ENCODE measurements around the gene HYCC1. TPM values are rescaled to one million over a fixed set of nuclear protein-coding genes. Genes with fewer than 3 reads are reported as not detected.

Gene HYCC1
- total and polyA plus RNA-seq, 9 of the 15 experiments (the other 6 are each of a cell fraction or from before 2014, with no cell fraction given): 11.2 to 40.6 (median 37.9) TPM

DNA sequence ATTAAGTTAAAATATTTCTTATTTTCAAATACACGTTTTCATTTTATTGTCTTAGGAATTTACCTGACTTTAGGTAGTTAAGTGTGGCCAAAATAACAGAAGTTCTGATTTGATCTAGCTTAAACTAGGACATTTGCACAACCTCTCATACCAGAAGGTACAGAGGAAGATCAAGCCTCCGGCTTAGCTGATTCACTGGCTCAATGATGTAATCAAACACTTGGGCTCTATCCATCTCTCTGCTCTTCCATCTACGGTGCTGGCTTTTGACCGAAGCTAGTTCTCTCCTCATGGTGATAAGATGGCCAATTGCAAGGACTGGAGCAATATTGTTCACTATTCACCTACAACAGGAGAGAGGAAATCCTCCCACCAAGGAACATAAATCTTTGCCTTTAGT lies 12.2 kb upstream of the HYCC1 start (continued):
- TF ChIP-seq, protein P1, sequence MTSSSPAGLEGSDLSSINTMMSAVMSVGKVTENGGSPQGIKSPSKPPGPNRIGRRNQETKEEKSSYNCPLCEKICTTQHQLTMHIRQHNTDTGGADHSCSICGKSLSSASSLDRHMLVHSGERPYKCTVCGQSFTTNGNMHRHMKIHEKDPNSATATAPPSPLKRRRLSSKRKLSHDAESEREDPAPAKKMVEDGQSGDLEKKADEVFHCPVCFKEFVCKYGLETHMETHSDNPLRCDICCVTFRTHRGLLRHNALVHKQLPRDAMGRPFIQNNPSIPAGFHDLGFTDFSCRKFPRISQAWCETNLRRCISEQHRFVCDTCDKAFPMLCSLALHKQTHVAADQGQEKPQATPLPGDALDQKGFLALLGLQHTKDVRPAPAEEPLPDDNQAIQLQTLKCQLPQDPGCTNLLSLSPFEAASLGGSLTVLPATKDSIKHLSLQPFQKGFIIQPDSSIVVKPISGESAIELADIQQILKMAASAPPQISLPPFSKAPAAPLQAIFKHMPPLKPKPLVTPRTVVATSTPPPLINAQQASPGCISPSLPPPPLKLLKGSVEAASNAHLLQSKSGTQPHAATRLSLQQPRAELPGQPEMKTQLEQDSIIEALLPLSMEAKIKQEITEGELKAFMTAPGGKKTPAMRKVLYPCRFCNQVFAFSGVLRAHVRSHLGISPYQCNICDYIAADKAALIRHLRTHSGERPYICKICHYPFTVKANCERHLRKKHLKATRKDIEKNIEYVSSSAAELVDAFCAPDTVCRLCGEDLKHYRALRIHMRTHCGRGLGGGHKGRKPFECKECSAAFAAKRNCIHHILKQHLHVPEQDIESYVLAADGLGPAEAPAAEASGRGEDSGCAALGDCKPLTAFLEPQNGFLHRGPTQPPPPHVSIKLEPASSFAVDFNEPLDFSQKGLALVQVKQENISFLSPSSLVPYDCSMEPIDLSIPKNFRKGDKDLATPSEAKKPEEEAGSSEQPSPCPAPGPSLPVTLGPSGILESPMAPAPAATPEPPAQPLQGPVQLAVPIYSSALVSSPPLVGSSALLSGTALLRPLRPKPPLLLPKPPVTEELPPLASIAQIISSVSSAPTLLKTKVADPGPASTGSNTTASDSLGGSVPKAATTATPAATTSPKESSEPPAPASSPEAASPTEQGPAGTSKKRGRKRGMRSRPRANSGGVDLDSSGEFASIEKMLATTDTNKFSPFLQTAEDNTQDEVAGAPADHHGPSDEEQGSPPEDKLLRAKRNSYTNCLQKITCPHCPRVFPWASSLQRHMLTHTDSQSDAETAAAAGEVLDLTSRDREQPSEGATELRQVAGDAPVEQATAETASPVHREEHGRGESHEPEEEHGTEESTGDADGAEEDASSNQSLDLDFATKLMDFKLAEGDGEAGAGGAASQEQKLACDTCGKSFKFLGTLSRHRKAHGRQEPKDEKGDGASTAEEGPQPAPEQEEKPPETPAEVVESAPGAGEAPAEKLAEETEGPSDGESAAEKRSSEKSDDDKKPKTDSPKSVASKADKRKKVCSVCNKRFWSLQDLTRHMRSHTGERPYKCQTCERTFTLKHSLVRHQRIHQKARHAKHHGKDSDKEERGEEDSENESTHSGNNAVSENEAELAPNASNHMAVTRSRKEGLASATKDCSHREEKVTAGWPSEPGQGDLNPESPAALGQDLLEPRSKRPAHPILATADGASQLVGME (CRISPR knock-in tag; IDR thresholded peaks at IDR 0.05): no peak
- no peak for TF ChIP-seq ZNF76 (CRISPR knock-in tag; IDR thresholded peaks at IDR 0.05; ENCODE audit: borderline replicate concordance)
- TF ChIP-seq ASH1L (IDR thresholded peaks at IDR 0.05; ENCODE audit: borderline replicate concordance, low read depth, partially characterized antibody): no peak
- no peak for TF ChIP-seq RBM39 (optimal IDR thresholded peaks at IDR 0.05; ENCODE audit: low read depth, low read length)
- TF ChIP-seq POLR2AphosphoS5 (IDR thresholded peaks at IDR 0.05; ENCODE audit: control insufficient read depth, insufficient read depth, low read depth, low read length): no peak
- no peak for TF ChIP-seq HNRNPL (IDR thresholded peaks at IDR 0.05; ENCODE audit: low read depth, low read length)
- TF ChIP-seq, protein P2, sequence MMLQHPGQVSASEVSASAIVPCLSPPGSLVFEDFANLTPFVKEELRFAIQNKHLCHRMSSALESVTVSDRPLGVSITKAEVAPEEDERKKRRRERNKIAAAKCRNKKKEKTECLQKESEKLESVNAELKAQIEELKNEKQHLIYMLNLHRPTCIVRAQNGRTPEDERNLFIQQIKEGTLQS (IDR thresholded peaks at IDR 0.05): peak; percentile 58; the same call in 1 of the 2 replicates
- TF ChIP-seq, protein P2 (CRISPR knock-in tag; conservative IDR thresholded peaks at IDR 0.05): no peak
- no peak for TF ChIP-seq ZC3H11A (IDR thresholded peaks at IDR 0.05; ENCODE audit: low read depth, low read length)
- no peak for TF ChIP-seq TCF7 (IDR thresholded peaks at IDR 0.05; ENCODE audit: borderline replicate concordance)
- TF ChIP-seq NFE2L1 (tag; IDR thresholded peaks at IDR 0.05; ENCODE audit: borderline replicate concordance, low read depth): no peak
- 0 out of 2 replicates have a peak, but pooled peaks have one; percentile 12 for TF ChIP-seq CEBPG (CRISPR knock-in tag; IDR thresholded peaks at IDR 0.05)
- TF ChIP-seq CEBPG (tag; conservative IDR thresholded peaks at IDR 0.05 in 1 of 2, IDR thresholded peaks at IDR 0.05 in 1 of 2): peak in 1 of 2 experiments; percentile 59; a peak in 1 of 4 replicates
- no peak for TF ChIP-seq ZNF282 (CRISPR knock-in tag; IDR thresholded peaks at IDR 0.05)
- no peak for TF ChIP-seq NR2F6 (CRISPR knock-in tag; IDR thresholded peaks at IDR 0.05)
- TF ChIP-seq, protein P3, sequence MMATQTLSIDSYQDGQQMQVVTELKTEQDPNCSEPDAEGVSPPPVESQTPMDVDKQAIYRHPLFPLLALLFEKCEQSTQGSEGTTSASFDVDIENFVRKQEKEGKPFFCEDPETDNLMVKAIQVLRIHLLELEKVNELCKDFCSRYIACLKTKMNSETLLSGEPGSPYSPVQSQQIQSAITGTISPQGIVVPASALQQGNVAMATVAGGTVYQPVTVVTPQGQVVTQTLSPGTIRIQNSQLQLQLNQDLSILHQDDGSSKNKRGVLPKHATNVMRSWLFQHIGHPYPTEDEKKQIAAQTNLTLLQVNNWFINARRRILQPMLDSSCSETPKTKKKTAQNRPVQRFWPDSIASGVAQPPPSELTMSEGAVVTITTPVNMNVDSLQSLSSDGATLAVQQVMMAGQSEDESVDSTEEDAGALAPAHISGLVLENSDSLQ (IDR thresholded peaks at IDR 0.05): 0 out of 2 replicates have a peak, but pooled peaks have one; percentile 9
- no peak for TF ChIP-seq PBX2 (CRISPR knock-in tag; IDR thresholded peaks at IDR 0.05; ENCODE audit: low read depth)
- TF ChIP-seq PBX2 (tag; conservative IDR thresholded peaks at IDR 0.05; ENCODE audit: low read depth): no peak
- TF ChIP-seq XRCC5 (IDR thresholded peaks at IDR 0.05; ENCODE audit: low read depth, low read length): no peak

All from K562 (cell line).